HepG2 (cell line): ENCODE data around the gene SRP68. TPM values are rescaled to one million over a fixed set of nuclear protein-coding genes. Genes with fewer than 3 reads are reported as not detected.

Experiments
- HNRNPH1 ChIP-seq: fragments of 200-400 bp; formaldehyde crosslinking; optimal IDR thresholded peaks from 2 replicates; pipeline ENCODE3; 2017; ENCODE audit warnings: mild to moderate bottlenecking, low read depth, low read length
- HNRNPLL ChIP-seq: fragments of 200-400 bp; formaldehyde crosslinking; IDR thresholded peaks from 2 replicates; pipeline ENCODE4 v1.6.1; 2017; ENCODE audit warnings: mild to moderate bottlenecking, low read depth, low read length; ENCODE audit not compliant: poor library complexity, severe bottlenecking
- SIX4 ChIP-seq: sonication (generic); formaldehyde crosslinking; IDR thresholded peaks from 2 replicates; pipeline ENCODE4 v1.4.0; 2020; ENCODE audit warnings: missing genetic modification reagents
- TOPORS ChIP-seq: sonication (generic); formaldehyde crosslinking; IDR thresholded peaks from 2 replicates; pipeline ENCODE4 v1.8.0; 2023; ENCODE audit warnings: mild to moderate bottlenecking, missing genetic modification reagents
- ZBTB7B ChIP-seq: sonication (generic); formaldehyde crosslinking; IDR thresholded peaks from 2 replicates; pipeline ENCODE4 v1.4.0; 2020; ENCODE audit warnings: missing genetic modification reagents
- ZC3H13 ChIP-seq: sonication (generic); formaldehyde crosslinking; IDR thresholded peaks from 2 replicates; pipeline ENCODE4 v1.8.1; 2023; ENCODE audit warnings: mild to moderate bottlenecking, missing genetic modification reagents, moderate library complexity
- ZIK1 ChIP-seq: sonication (generic); formaldehyde crosslinking; IDR thresholded peaks from 2 replicates; pipeline ENCODE4 v1.5.0; 2020; ENCODE audit warnings: mild to moderate bottlenecking, low read depth, missing genetic modification reagents, borderline replicate concordance
- ZNF143 ChIP-seq: sonication (generic); formaldehyde crosslinking; IDR thresholded peaks from 2 replicates; pipeline ENCODE4 v1.4.0; 2020; ENCODE audit warnings: missing genetic modification reagents
- ZNF468 ChIP-seq: sonication (generic); formaldehyde crosslinking; IDR thresholded peaks from 2 replicates; pipeline ENCODE4 v1.8.0; 2022; ENCODE audit warnings: mild to moderate bottlenecking, moderate library complexity, missing genetic modification reagents
- ZNF552 ChIP-seq: sonication (generic); formaldehyde crosslinking; IDR thresholded peaks from 2 replicates; pipeline ENCODE4 v1.9.0; 2022; ENCODE audit warnings: missing genetic modification reagents, mild to moderate bottlenecking, borderline replicate concordance
- ZNF709 ChIP-seq: sonication (generic); formaldehyde crosslinking; IDR thresholded peaks from 2 replicates; pipeline ENCODE4 v1.5.0; 2020; ENCODE audit warnings: mild to moderate bottlenecking, missing genetic modification reagents
- ZNF746 ChIP-seq: sonication (generic); formaldehyde crosslinking; IDR thresholded peaks from 2 replicates; pipeline ENCODE4 v1.8.0; 2022; ENCODE audit warnings: mild to moderate bottlenecking, missing genetic modification reagents
- polyA plus RNA-seq, 8 experiments: library from polyadenylated mRNA; depleted of rRNA in 3 of 8; stranded (reverse) in 7 of 8; unstranded in 1 of 8; fragments of >200 nt; fragmentation: Illumina TruSeq in 4 of 8; extraction: Trizol in 4 of 8; gene quantifications; 2 replicates each; pipeline versions ENCODE4 v1.2.1 to v1.2.3, GENCODE V29; 2011 to 2016; ENCODE audit warnings: low read depth in 4 of 8, missing spikeins in 1 of 8, mixed read lengths in 1 of 8; ENCODE audit not compliant: insufficient read depth in 1 of 8
- total RNA-seq, 5 experiments: library from RNA; depleted of rRNA; stranded (reverse); fragments of >200 nt; fragmentation: Illumina TruSeq; extraction: Trizol; gene quantifications; 2 replicates each; pipeline ENCODE4 v1.2.3, GENCODE V29; 2016; ENCODE audit warnings: low read depth in 1 of 5
- TF ChIP-seq, protein P1 (sequence below): sonication (generic); formaldehyde crosslinking; IDR thresholded peaks from 2 replicates; pipeline ENCODE4 v1.4.0; 2020; ENCODE audit warnings: low read depth, mild to moderate bottlenecking, missing genetic modification reagents
- TF ChIP-seq, protein P2 (sequence below): sonication (generic); formaldehyde crosslinking; IDR thresholded peaks from 2 replicates; pipeline ENCODE4 v1.4.0; 2020; ENCODE audit warnings: mild to moderate bottlenecking, missing genetic modification reagents
- TF ChIP-seq, protein P3 (sequence below): sonication (generic); formaldehyde crosslinking; IDR thresholded peaks from 2 replicates; pipeline ENCODE4 v1.8.0; 2022; ENCODE audit warnings: low read depth, missing genetic modification reagents
- TF ChIP-seq, protein P4 (sequence below): sonication (generic); formaldehyde crosslinking; IDR thresholded peaks from 2 replicates; pipeline ENCODE4 v1.9.0; 2021; ENCODE audit warnings: missing genetic modification reagents, mild to moderate bottlenecking, borderline replicate concordance

SRP68 gene
- total and polyA plus RNA-seq, 2 of the 13 experiments (the other 11 are each of a cell fraction or from before 2014, with no cell fraction given): 39.8 to 74.3 TPM

DNA sequence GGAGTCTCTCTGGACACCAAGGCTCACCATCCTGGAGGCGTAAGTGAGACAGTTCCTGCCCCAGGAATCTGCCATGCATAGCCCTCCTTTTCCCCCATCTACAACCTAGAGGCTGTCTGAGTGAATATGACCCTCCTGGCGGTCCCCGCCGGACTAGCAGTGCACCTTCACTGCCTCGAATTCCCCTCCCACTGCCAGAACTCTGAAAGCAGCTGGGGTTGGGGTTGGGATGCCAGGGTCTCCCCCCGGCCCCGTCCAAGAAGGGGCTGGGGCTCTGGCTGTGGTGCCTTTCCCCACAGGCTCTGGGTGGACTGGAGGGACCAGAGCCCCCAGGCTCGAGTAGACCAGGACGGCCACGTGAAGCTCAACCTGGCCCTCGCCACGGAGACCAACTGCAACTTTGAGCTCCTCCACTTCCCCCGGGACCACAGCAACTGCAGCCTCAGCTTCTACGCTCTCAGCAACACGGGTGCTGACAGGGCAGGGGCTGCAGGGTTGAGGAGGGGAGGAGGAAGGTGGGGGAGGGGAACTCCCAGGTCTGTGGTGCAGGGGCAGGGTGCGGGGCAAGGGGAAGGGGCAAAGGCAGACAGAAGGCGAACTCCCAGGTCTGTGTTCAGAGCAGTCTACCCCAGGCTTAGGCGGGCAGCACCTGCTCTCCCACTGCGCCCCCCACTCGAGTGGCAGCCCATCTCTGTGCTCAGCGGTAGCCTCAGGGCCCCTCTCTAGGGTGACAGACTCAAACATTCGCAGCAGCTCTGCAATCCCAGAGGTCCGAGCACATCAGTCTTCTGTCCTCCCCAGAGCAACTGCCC, 7.8 kb upstream of the SRP68 start (continued):
- TF ChIP-seq ZNF746 (CRISPR knock-in tag): no peak
- TF ChIP-seq, protein P1, sequence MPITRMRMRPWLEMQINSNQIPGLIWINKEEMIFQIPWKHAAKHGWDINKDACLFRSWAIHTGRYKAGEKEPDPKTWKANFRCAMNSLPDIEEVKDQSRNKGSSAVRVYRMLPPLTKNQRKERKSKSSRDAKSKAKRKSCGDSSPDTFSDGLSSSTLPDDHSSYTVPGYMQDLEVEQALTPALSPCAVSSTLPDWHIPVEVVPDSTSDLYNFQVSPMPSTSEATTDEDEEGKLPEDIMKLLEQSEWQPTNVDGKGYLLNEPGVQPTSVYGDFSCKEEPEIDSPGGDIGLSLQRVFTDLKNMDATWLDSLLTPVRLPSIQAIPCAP: no peak
- TF ChIP-seq ZBTB7B (CRISPR knock-in tag): no peak
- TF ChIP-seq, protein P2, sequence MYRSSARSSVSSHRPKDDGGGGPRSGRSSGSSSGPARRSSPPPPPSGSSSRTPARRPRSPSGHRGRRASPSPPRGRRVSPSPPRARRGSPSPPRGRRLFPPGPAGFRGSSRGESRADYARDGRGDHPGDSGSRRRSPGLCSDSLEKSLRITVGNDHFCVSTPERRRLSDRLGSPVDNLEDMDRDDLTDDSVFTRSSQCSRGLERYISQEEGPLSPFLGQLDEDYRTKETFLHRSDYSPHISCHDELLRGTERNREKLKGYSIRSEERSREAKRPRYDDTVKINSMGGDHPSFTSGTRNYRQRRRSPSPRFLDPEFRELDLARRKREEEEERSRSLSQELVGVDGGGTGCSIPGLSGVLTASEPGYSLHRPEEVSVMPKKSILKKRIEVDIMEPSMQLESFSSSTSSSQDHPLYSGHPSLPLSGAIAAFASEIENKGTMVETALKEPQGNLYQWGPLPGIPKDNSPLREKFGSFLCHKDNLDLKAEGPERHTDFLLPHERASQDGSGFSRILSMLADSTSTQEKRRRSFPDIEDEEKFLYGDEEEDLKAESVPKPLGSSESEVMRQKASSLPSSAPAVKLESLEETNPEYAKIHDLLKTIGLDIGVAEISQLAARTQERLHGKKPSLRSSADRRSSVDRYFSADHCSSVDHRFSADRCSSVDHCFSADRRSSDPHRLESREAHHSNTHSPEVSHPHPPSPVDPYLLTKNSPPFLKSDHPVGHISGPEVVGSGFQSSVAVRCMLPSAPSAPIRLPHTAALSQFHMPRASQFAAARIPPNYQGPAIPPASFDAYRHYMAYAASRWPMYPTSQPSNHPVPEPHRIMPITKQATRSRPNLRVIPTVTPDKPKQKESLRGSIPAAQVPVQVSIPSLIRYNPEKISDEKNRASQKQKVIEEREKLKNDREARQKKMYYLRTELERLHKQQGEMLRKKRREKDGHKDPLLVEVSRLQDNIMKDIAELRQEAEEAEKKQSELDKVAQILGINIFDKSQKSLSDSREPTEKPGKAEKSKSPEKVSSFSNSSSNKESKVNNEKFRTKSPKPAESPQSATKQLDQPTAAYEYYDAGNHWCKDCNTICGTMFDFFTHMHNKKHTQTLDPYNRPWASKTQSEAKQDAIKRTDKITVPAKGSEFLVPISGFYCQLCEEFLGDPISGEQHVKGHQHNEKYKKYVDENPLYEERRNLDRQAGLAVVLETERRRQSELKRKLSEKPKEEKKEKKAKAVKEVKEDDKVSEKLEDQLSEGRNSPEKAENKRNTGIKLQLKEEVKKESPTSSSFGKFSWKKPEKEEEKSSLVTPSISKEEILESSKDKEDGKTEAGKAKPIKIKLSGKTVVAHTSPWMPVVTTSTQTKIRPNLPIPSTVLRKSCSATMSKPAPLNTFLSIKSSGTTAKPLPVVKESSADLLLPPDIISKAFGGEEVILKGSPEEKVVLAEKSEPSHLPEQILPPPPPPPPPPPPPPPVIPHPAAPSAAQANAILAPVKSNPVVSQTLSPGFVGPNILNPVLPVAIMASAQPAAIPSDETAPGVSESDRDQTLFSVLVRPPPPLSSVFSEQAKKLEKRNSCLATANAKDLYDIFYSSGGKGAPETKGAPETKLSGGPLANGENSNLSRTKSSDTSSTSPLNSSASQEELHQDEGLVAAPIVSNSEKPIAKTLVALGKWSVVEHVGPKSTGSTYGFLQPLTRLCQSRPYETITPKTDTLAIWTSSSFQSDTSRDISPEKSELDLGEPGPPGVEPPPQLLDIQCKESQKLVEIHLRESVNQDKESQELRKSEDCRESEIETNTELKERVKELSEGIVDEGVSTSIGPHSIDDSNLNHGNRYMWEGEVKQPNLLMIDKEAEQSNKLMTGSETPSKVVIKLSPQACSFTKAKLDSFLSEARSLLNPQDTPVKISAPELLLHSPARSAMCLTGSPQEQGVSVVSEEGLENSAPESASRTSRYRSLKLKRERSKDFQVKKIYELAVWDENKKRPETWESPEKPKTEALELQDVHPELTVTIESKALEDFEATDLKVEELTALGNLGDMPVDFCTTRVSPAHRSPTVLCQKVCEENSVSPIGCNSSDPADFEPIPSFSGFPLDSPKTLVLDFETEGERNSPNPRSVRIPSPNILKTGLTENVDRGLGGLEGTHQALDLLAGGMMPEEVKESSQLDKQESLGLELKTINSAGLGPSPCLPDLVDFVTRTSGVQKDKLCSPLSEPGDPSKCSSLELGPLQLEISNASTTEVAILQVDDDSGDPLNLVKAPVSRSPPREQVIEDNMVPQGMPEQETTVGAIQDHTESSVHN (CRISPR knock-in tag): 0 out of 2 replicates have a peak, but pooled peaks have one; percentile 28
- TF ChIP-seq HNRNPH1: peak; percentile 23
- TF ChIP-seq ZNF143 (CRISPR knock-in tag): 0 out of 2 replicates have a peak, but pooled peaks have one; percentile 16
- TF ChIP-seq HNRNPLL: peak; percentile 23
- no peak for TF ChIP-seq ZNF468 (CRISPR knock-in tag)
- TF ChIP-seq ZC3H13 (CRISPR knock-in tag): peak; percentile 31; the same call in 1 of the 2 replicates
- TF ChIP-seq, protein P3, sequence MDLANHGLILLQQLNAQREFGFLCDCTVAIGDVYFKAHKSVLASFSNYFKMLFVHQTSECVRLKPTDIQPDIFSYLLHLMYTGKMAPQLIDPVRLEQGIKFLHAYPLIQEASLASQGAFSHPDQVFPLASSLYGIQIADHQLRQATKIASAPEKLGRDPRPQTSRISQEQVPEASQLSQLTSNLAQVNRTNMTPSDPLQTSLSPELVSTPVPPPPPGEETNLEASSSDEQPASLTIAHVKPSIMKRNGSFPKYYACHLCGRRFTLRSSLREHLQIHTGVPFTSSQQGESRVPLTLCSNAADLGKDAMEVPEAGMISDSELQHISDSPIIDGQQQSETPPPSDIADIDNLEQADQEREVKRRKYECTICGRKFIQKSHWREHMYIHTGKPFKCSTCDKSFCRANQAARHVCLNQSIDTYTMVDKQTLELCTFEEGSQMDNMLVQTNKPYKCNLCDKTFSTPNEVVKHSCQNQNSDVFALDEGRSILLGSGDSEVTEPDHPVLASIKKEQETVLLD (CRISPR knock-in tag): peak; percentile 55; the same call in 1 of the 2 replicates
- 0 out of 2 replicates have a peak, but pooled peaks have one; percentile 31 for TF ChIP-seq ZNF709 (CRISPR knock-in tag)
- no peak for TF ChIP-seq ZNF552 (CRISPR knock-in tag)
- no peak for TF ChIP-seq TOPORS
- TF ChIP-seq ZIK1 (CRISPR knock-in tag): peak; percentile 57; the same call in 1 of the 2 replicates
- no peak for TF ChIP-seq SIX4 (CRISPR knock-in tag)
- TF ChIP-seq, protein P4, sequence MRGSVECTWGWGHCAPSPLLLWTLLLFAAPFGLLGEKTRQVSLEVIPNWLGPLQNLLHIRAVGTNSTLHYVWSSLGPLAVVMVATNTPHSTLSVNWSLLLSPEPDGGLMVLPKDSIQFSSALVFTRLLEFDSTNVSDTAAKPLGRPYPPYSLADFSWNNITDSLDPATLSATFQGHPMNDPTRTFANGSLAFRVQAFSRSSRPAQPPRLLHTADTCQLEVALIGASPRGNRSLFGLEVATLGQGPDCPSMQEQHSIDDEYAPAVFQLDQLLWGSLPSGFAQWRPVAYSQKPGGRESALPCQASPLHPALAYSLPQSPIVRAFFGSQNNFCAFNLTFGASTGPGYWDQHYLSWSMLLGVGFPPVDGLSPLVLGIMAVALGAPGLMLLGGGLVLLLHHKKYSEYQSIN: 0 out of 2 replicates have a peak, but pooled peaks have one; percentile 24
